Measurements from ENCODE around the gene FAM162A. TPM values are rescaled to one million over a fixed set of nuclear protein-coding genes. Genes with fewer than 3 reads are reported as not detected.
A peak's percentile ranks its signal among the peaks of the same experiment; 100 is the strongest.

Gene FAM162A, protein sequence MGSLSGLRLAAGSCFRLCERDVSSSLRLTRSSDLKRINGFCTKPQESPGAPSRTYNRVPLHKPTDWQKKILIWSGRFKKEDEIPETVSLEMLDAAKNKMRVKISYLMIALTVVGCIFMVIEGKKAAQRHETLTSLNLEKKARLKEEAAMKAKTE
- total RNA-seq = 10 to 100 TPM; 28.2 to 42.7 (median 32.6) TPM

DNA sequence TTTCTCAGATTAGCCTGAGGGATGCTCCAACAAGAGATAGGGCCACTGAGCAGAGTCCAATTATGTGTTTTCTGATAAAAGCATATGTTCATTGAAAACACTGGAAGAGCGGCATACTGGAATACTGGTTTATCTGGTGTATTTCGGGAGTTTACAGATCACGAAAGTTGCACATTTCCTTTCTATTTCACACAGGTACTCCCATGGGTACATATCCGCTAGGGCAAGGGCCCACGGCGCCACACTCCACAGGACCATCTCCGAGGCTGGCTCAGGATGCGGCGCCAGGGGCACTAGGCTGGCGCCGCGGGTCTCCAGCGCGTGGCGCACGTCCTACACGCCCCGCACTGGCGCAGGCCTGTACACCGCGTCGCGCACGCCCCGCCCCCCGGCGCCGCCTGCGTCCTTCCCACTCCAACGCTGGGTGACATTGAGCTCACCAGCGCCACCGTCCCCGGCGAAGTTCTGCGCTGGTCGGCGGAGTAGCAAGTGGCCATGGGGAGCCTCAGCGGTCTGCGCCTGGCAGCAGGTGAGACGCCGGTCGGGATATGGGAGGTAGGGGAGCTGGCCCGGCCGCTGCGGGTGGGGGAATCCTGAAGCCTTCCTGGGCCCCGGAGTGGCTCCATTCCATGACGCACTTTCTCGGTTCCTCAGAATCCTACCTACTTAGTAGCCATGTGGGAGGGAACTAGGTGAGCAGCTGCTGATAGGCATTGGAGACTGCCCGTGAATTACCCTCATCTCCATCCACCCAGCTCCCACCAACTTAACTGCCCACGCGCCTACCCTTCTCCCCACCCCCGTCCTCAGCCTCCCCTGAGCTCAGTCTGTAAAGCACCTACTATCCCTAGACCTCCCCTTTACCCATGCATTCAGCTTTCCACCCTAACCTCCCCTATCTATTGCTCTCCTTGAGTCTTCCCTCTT lies at the start of gene FAM162A:
Gene FAM162A, plus strand, starts transcription at position 412 of the 927 bp plus-strand sequence. Its CDS starts 84 bp downstream, at position 496.
- Histone ChIP-seq H3K4me1 (peaks cover 18 to 33% (median 29%) of the 10 kb centered on the region in 4 donors), H3K36me3 (peaks cover 0 to 11% (median 4%) of the 10 kb centered on the region in 4 donors), H3K9me3 (no peaks in the 10 kb centered on the region), H3K27ac (replicated peaks in 1 of 4) (peak within 1 kb of the TSS; percentile 89 to 94 (median 92)), H3K27me3 (no peaks in the 10 kb centered on the region), H3K4me3 (peak within 1 kb of the TSS; percentile 68 to 85 (median 74))
- intact Hi-C loops (cut with DNase I) = loop anchor here (2.0 kb wide), 1 partner anchor 31 kb away; no protein-coding TSS in a partner anchor
- WGBS = 2% methylated on average over 10 of the region's 52 CpGs
- peak; percentile 96 to 97 for TF ChIP-seq POLR2AphosphoS5 (IDR thresholded peaks at IDR 0.05)
- TF ChIP-seq CTCF (IDR thresholded peaks at IDR 0.05) = peak; percentile 45 to 50 (median 48)
- TF ChIP-seq EP300 (IDR thresholded peaks at IDR 0.05) = no peak
- peak; percentile 74 for TF ChIP-seq POLR2A (IDR thresholded peaks at IDR 0.05; ENCODE audit: low read depth)
- peak; percentile 95 for DNase-seq (ENCODE audit: extremely low spot score)

DNA sequence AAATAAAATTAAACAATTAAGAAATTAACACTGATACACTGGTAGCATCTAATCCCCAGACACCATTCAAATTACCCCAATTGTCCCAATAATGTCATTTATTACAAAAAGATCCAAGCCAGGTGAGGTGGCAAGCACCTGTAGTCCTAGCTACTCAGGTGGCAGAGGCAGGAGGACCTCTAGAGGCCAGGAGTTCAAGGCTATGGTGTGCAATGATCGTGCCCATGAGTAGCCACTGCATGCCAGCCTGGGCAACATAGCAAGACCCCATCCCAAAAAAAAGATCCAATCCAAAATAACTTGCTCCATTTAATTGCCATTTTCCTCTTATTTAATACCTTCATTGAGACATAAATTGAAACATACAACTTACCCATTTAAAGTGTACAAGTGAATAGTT lies 41.2 kb upstream of the FAM162A start:
- Histone ChIP-seq H3K9me3 (peaks cover 0 to 4% (median 1%) of the 10 kb centered on the region in 4 donors), H3K27me3 (no peaks in the 10 kb centered on the region), H3K4me3 (no peak overlapping the region), H3K27ac (replicated peaks in 1 of 4) (no peak overlapping the region), H3K36me3 (no peaks in the 10 kb centered on the region), H3K4me1 (no peaks in the 10 kb centered on the region)
- TF ChIP-seq POLR2AphosphoS5 (IDR thresholded peaks at IDR 0.05) = no peak
- TF ChIP-seq EP300 (IDR thresholded peaks at IDR 0.05) = no peak
- TF ChIP-seq CTCF (IDR thresholded peaks at IDR 0.05) = no peak
- TF ChIP-seq POLR2A (IDR thresholded peaks at IDR 0.05; ENCODE audit: low read depth) = no peak
- 82% methylated on average over 1 of the region's 1 CpG for WGBS
- no peak for DNase-seq (ENCODE audit: extremely low spot score)
- intact Hi-C loops (cut with DNase I) = no loop called here

GRCh38 chr3:122343654-122344053 lies 40.3 kb upstream of the FAM162A start:
- no peak overlapping the region for H3K4me3 ChIP-seq
- peaks cover 0 to 4% (median 1%) of the 10 kb centered on the region in 4 donors for H3K9me3 ChIP-seq
- TF ChIP-seq EP300 (IDR thresholded peaks at IDR 0.05) = no peak
- TF ChIP-seq POLR2AphosphoS5 (IDR thresholded peaks at IDR 0.05) = no peak
- TF ChIP-seq CTCF (IDR thresholded peaks at IDR 0.05) = no peak
- no peak for TF ChIP-seq POLR2A (IDR thresholded peaks at IDR 0.05; ENCODE audit: low read depth)
- no peaks in the 10 kb centered on the region for H3K36me3 ChIP-seq
- no peak for DNase-seq (ENCODE audit: extremely low spot score)
- no peaks in the 10 kb centered on the region for H3K4me1 ChIP-seq
- 63% methylated on average over 2 of the region's 2 CpGs for WGBS
- intact Hi-C loops (cut with DNase I) = no loop called here
- H3K27ac ChIP-seq (replicated peaks in 1 of 4) = no peak overlapping the region
- H3K27me3 ChIP-seq = no peaks in the 10 kb centered on the region

- no peaks in the 10 kb centered on the region for H3K27me3 ChIP-seq
- no peak for TF ChIP-seq POLR2AphosphoS5 (IDR thresholded peaks at IDR 0.05)
- no peak for TF ChIP-seq CTCF (IDR thresholded peaks at IDR 0.05)
- TF ChIP-seq EP300 (IDR thresholded peaks at IDR 0.05) = no peak
- no peak for TF ChIP-seq POLR2A (IDR thresholded peaks at IDR 0.05; ENCODE audit: low read depth)
- intact Hi-C loops (cut with DNase I) = no loop called here
- no peak overlapping the region for H3K4me3 ChIP-seq
- peak; percentile 4 for DNase-seq (ENCODE audit: extremely low spot score)
- H3K9me3 ChIP-seq = peaks cover 0 to 3% (median 0%) of the 10 kb centered on the region in 4 donors
- no peaks in the 10 kb centered on the region for H3K4me1 ChIP-seq
- H3K27ac ChIP-seq (replicated peaks in 1 of 4) = no peak overlapping the region
- WGBS = 56% methylated on average over 1 of the region's 1 CpG
- H3K36me3 ChIP-seq = no peaks in the 10 kb centered on the region
These were observed 34.8 kb upstream of the FAM162A start for GRCh38 chr3:122349171-122349570.
